Measurements from ENCODE around the gene NXT1. TPM values are rescaled to one million over a fixed set of nuclear protein-coding genes. Genes with fewer than 3 reads are reported as not detected.

NXT1 gene
- total and polyA plus RNA-seq, 2 experiments from 2014 or later: 30.2 to 34.4 TPM

DNA sequence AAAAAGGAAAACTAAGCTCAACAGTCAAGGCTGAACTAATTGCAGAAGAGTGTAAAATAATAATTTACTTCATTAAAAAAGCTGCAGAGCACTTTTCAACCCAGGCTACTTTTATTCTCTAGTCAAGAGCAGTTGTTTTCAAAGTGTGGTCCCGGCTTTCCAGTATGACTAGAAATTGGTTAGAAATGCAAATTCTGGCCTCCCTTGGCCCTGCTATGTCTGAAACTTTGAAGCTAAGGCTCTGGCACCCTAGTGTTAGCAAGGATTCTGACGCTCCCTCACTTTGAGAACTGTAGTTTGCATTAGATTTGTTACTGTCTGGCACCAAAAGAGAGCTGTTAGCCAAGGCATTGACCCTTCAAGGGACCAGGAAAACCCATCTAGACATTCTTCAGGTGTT, 9.5 kb upstream of the NXT1 start (continued):
- no peak for TF ChIP-seq REST (IDR thresholded peaks at IDR 0.05; ENCODE audit: unreplicated experiment)
- no peak for TF ChIP-seq ZNF114 (CRISPR knock-in tag; IDR thresholded peaks at IDR 0.05)
- no peak for TF ChIP-seq EZH2 (IDR thresholded peaks at IDR 0.05; ENCODE audit: low read depth, unreplicated experiment)

DNA sequence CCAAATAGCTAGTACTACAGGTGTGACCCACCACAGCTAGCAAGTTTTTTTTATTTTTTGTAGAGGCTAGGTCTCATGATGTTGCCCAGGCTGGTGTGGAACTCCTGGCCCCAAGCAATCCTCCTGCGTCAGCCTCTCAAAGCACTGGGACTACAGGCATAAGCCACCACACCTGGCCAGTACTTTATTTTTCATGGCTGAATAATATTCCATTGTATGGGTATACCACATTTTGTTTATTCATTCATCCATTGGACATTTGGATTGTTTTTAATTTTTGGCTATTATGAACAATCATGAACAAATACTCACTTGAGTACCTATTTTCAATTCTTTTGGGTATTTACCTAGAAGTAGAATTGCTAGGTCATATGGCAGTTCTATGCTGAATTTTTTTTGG, 7.0 kb upstream of the NXT1 start:
- H3K27ac Mint-ChIP-seq: no peak overlapping the region
- no peak for DNase-seq (ENCODE audit: low spot score)
- peaks cover 7% of the 10 kb centered on the region; the same call in 1 of the 3 replicates for H3K9me3 Mint-ChIP-seq
- no peak overlapping the region for H3K4me3 ChIP-seq
- no peak overlapping the region for H3K27ac ChIP-seq (ENCODE audit: low read depth)
- no peaks in the 10 kb centered on the region for H3K9me2 ChIP-seq (ENCODE audit: insufficient read depth)
- no peak overlapping the region for H2AFZ ChIP-seq
- no peaks in the 10 kb centered on the region for H3K79me2 ChIP-seq (replicated peaks; ENCODE audit: insufficient read depth)
- H3F3A ChIP-seq (replicated peaks; ENCODE audit: low read depth): no peaks in the 10 kb centered on the region
- no peak for ATAC-seq
- no peak overlapping the region for H3K4me3 Mint-ChIP-seq
- H3K27me3 ChIP-seq (ENCODE audit: insufficient read depth): no peaks in the 10 kb centered on the region
- H3K4me1 ChIP-seq (ENCODE audit: insufficient read depth): peaks cover 6% of the 10 kb centered on the region
- H3K36me3 ChIP-seq (ENCODE audit: insufficient read depth): no peaks in the 10 kb centered on the region
- H3K27me3 Mint-ChIP-seq (ENCODE audit: insufficient read depth, low read depth, poor library complexity): peaks cover 10% of the 10 kb centered on the region
- H3K36me3 Mint-ChIP-seq (ENCODE audit: low read depth): no peaks in the 10 kb centered on the region
- no peaks in the 10 kb centered on the region for H4K20me1 ChIP-seq (replicated peaks; ENCODE audit: insufficient read depth)
- peaks cover 9% of the 10 kb centered on the region for H3K4me1 Mint-ChIP-seq
- H3K4me2 ChIP-seq: no peak overlapping the region
- TF ChIP-seq ZNF331 (CRISPR knock-in tag; IDR thresholded peaks at IDR 0.05; ENCODE audit: low read depth) (no peak), STAT1 (IDR thresholded peaks at IDR 0.05; ENCODE audit: unreplicated experiment) (no peak), CREB1 (CRISPR knock-in tag; IDR thresholded peaks at IDR 0.05; ENCODE audit: low read depth) (no peak), EZH2phosphoT487 (IDR thresholded peaks at IDR 0.05; ENCODE audit: unreplicated experiment) (no peak)
- TF ChIP-seq, protein P1, sequence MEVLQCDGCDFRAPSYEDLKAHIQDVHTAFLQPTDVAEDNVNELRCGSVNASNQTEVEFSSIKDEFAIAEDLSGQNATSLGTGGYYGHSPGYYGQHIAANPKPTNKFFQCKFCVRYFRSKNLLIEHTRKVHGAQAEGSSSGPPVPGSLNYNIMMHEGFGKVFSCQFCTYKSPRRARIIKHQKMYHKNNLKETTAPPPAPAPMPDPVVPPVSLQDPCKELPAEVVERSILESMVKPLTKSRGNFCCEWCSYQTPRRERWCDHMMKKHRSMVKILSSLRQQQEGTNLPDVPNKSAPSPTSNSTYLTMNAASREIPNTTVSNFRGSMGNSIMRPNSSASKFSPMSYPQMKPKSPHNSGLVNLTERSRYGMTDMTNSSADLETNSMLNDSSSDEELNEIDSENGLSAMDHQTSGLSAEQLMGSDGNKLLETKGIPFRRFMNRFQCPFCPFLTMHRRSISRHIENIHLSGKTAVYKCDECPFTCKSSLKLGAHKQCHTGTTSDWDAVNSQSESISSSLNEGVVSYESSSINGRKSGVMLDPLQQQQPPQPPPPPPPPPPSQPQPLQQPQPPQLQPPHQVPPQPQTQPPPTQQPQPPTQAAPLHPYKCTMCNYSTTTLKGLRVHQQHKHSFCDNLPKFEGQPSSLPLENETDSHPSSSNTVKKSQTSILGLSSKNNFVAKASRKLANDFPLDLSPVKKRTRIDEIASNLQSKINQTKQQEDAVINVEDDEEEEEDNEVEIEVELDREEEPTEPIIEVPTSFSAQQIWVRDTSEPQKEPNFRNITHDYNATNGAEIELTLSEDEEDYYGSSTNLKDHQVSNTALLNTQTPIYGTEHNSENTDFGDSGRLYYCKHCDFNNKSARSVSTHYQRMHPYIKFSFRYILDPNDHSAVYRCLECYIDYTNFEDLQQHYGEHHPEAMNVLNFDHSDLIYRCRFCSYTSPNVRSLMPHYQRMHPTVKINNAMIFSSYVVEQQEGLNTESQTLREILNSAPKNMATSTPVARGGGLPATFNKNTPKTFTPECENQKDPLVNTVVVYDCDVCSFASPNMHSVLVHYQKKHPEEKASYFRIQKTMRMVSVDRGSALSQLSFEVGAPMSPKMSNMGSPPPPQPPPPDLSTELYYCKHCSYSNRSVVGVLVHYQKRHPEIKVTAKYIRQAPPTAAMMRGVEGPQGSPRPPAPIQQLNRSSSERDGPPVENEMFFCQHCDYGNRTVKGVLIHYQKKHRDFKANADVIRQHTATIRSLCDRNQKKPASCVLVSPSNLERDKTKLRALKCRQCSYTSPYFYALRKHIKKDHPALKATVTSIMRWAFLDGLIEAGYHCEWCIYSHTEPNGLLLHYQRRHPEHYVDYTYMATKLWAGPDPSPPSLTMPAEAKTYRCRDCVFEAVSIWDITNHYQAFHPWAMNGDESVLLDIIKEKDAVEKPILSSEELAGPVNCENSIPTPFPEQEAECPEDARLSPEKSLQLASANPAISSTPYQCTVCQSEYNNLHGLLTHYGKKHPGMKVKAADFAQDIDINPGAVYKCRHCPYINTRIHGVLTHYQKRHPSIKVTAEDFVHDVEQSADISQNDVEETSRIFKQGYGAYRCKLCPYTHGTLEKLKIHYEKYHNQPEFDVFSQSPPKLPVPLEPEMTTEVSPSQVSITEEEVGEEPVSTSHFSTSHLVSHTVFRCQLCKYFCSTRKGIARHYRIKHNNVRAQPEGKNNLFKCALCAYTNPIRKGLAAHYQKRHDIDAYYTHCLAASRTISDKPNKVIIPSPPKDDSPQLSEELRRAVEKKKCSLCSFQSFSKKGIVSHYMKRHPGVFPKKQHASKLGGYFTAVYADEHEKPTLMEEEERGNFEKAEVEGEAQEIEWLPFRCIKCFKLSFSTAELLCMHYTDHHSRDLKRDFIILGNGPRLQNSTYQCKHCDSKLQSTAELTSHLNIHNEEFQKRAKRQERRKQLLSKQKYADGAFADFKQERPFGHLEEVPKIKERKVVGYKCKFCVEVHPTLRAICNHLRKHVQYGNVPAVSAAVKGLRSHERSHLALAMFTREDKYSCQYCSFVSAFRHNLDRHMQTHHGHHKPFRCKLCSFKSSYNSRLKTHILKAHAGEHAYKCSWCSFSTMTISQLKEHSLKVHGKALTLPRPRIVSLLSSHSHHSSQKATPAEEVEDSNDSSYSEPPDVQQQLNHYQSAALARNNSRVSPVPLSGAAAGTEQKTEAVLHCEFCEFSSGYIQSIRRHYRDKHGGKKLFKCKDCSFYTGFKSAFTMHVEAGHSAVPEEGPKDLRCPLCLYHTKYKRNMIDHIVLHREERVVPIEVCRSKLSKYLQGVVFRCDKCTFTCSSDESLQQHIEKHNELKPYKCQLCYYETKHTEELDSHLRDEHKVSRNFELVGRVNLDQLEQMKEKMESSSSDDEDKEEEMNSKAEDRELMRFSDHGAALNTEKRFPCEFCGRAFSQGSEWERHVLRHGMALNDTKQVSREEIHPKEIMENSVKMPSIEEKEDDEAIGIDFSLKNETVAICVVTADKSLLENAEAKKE (CRISPR knock-in tag; IDR thresholded peaks at IDR 0.05): no peak
- TF ChIP-seq, protein P2, sequence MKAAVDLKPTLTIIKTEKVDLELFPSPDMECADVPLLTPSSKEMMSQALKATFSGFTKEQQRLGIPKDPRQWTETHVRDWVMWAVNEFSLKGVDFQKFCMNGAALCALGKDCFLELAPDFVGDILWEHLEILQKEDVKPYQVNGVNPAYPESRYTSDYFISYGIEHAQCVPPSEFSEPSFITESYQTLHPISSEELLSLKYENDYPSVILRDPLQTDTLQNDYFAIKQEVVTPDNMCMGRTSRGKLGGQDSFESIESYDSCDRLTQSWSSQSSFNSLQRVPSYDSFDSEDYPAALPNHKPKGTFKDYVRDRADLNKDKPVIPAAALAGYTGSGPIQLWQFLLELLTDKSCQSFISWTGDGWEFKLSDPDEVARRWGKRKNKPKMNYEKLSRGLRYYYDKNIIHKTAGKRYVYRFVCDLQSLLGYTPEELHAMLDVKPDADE (IDR thresholded peaks at IDR 0.05): no peak
- TF ChIP-seq, protein P3, sequence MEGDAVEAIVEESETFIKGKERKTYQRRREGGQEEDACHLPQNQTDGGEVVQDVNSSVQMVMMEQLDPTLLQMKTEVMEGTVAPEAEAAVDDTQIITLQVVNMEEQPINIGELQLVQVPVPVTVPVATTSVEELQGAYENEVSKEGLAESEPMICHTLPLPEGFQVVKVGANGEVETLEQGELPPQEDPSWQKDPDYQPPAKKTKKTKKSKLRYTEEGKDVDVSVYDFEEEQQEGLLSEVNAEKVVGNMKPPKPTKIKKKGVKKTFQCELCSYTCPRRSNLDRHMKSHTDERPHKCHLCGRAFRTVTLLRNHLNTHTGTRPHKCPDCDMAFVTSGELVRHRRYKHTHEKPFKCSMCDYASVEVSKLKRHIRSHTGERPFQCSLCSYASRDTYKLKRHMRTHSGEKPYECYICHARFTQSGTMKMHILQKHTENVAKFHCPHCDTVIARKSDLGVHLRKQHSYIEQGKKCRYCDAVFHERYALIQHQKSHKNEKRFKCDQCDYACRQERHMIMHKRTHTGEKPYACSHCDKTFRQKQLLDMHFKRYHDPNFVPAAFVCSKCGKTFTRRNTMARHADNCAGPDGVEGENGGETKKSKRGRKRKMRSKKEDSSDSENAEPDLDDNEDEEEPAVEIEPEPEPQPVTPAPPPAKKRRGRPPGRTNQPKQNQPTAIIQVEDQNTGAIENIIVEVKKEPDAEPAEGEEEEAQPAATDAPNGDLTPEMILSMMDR (conservative IDR thresholded peaks at IDR 0.05; ENCODE audit: low read depth in 2 of 2): no peak

All from GM23338 (cell line).